SU-DHL-6 (cell line): ENCODE results near the gene EPC1.

ENCODE experiments used
- CTCF ChIP-seq: fragments of 200-600 bp; sonication (generic); IDR thresholded peaks from one replicate; pipeline ENCODE4 v1.5.1; 2017; ENCODE audit warnings: antibody characterized with exemption, mild to moderate bottlenecking, low read length, moderate library complexity; ENCODE audit not compliant: insufficient read depth, poor library complexity, severe bottlenecking
- EZH2phosphoT487 ChIP-seq: fragments of 200-600 bp; sonication (generic), shearing (Covaris generic); conservative IDR thresholded peaks from 2 replicates; pipeline ENCODE4 v1.6.1; 2018; ENCODE audit warnings: mild to moderate bottlenecking, antibody characterized with exemption, low read length, moderate library complexity, mixed read lengths

GRCh38 chr10:32376097-32376496, 29.1 kb upstream of the EPC1 start:
- TF ChIP-seq CTCF (no peak), EZH2phosphoT487 (no peak)
